ENCODE results near the gene DNAJC22.
"Not testable (repeated sequence)": the region's sequence is repeated elsewhere in the genome, so short reads cannot be mapped to it uniquely, and the experiment has no call there.

DNAJC22 gene

GRCh38 chr12:49309386-49309785 is 37.3 kb upstream of the DNAJC22 start:
- ChIA-PET POLR2A (no interaction called here), CTCF (interaction anchor here (0.7 to 1.2 kb wide), 2 partner anchors 10 to 14 kb away, joined by 3 read pairs; no protein-coding TSS in a partner anchor)
- Histone ChIP-seq H3K27me3 (replicated peaks in 2 of 5; ENCODE audit: control insufficient read depth in 4 of 5, insufficient read depth in 5 of 5, low read length in 4 of 5) (peaks cover 0 to 6% (median 2%) of the 10 kb centered on the region in 5 experiments), H3K9me3 (ENCODE audit: control extremely low read depth in 1 of 5, control insufficient read depth in 4 of 5, insufficient read depth in 2 of 5, low read depth in 1 of 5, low read length in 4 of 5) (no peaks in the 10 kb centered on the region), H3K4me1 (ENCODE audit: control extremely low read depth in 1 of 4, control insufficient read depth in 4 of 4, insufficient read depth in 4 of 4, low read length in 3 of 4) (no peaks in the 10 kb centered on the region), H3K36me3 (ENCODE audit: control insufficient read depth in 4 of 4, insufficient read depth in 4 of 4, low read length in 3 of 4) (no peaks in the 10 kb centered on the region), H3K27ac (ENCODE audit: insufficient read depth in 1 of 2, low read depth in 1 of 2, low read length in 2 of 2, poor library complexity in 1 of 2, severe bottlenecking in 2 of 2) (no peak overlapping the region), H3K4me3 (ENCODE audit: control insufficient read depth in 1 of 7, extremely low read depth in 1 of 7, insufficient read depth in 4 of 7, low read depth in 2 of 7, low read length in 6 of 7) (no peak overlapping the region)
- no peak for DNase-seq
- WGBS (ENCODE audit: insufficient coverage): 97% methylated on average over 5 of the region's 7 CpGs

- DNase-seq: not testable (repeated sequence)
These were observed 36.2 kb upstream of the DNAJC22 start for GRCh38 chr12:49310451-49311000.

GRCh38 chr12:49314811-49315210 is 31.9 kb upstream of the DNAJC22 start:
- Histone ChIP-seq H3K4me3 (ENCODE audit: control insufficient read depth in 1 of 7, extremely low read depth in 1 of 7, insufficient read depth in 4 of 7, low read depth in 2 of 7, low read length in 6 of 7) (no peak overlapping the region), H3K9me3 (ENCODE audit: control extremely low read depth in 1 of 5, control insufficient read depth in 4 of 5, insufficient read depth in 2 of 5, low read depth in 1 of 5, low read length in 4 of 5) (no peaks in the 10 kb centered on the region), H3K27ac (ENCODE audit: insufficient read depth in 1 of 2, low read depth in 1 of 2, low read length in 2 of 2, poor library complexity in 1 of 2, severe bottlenecking in 2 of 2) (no peak overlapping the region), H3K27me3 (replicated peaks in 2 of 5; ENCODE audit: control insufficient read depth in 4 of 5, insufficient read depth in 5 of 5, low read length in 4 of 5) (peaks cover 0 to 5% (median 0%) of the 10 kb centered on the region in 5 experiments), H3K4me1 (ENCODE audit: control extremely low read depth in 1 of 4, control insufficient read depth in 4 of 4, insufficient read depth in 4 of 4, low read length in 3 of 4) (no peaks in the 10 kb centered on the region), H3K36me3 (ENCODE audit: control insufficient read depth in 4 of 4, insufficient read depth in 4 of 4, low read length in 3 of 4) (no peaks in the 10 kb centered on the region)
- ChIA-PET POLR2A (no interaction called here), CTCF (interaction anchor here (1.4 kb wide), 1 partner anchor 25 kb away, joined by 4 read pairs; no protein-coding TSS in a partner anchor)
- WGBS (ENCODE audit: insufficient coverage): no CpG with 5 or more reads among the region's 1 CpG
- DNase-seq: no peak

More at GRCh38 chr12:49310451-49311000, 36.2 kb upstream of the DNAJC22 start:
- H3K4me3 ChIP-seq (ENCODE audit: control insufficient read depth in 1 of 7, extremely low read depth in 1 of 7, insufficient read depth in 4 of 7, low read depth in 2 of 7, low read length in 6 of 7); H3K9me3 ChIP-seq (ENCODE audit: control extremely low read depth in 1 of 5, control insufficient read depth in 4 of 5, insufficient read depth in 2 of 5, low read depth in 1 of 5, low read length in 4 of 5); H3K27ac ChIP-seq (ENCODE audit: insufficient read depth in 1 of 2, low read depth in 1 of 2, low read length in 2 of 2, poor library complexity in 1 of 2, severe bottlenecking in 2 of 2); POLR2A ChIA-PET; H3K36me3 ChIP-seq (ENCODE audit: control insufficient read depth in 4 of 4, insufficient read depth in 4 of 4, low read length in 3 of 4); H3K27me3 ChIP-seq (replicated peaks in 2 of 5; ENCODE audit: control insufficient read depth in 4 of 5, insufficient read depth in 5 of 5, low read length in 4 of 5); H3K4me1 ChIP-seq (ENCODE audit: control extremely low read depth in 1 of 4, control insufficient read depth in 4 of 4, insufficient read depth in 4 of 4, low read length in 3 of 4): not testable (repeated sequence)
- WGBS (ENCODE audit: insufficient coverage): no CpG with 5 or more reads among the region's 3 CpGs
- CTCF ChIA-PET: interaction anchor here (1.0 kb wide), 1 partner anchor 21 kb away, joined by 3 read pairs; no protein-coding TSS in a partner anchor

- CTCF ChIA-PET: interaction anchor here (1.7 kb wide), 1 partner anchor 15 kb away, joined by 6 read pairs; no protein-coding TSS in a partner anchor
- H3K27ac ChIP-seq (ENCODE audit: insufficient read depth in 1 of 2, low read depth in 1 of 2, low read length in 2 of 2, poor library complexity in 1 of 2, severe bottlenecking in 2 of 2); DNase-seq; H3K27me3 ChIP-seq (replicated peaks in 2 of 5; ENCODE audit: control insufficient read depth in 4 of 5, insufficient read depth in 5 of 5, low read length in 4 of 5); POLR2A ChIA-PET; H3K4me1 ChIP-seq (ENCODE audit: control extremely low read depth in 1 of 4, control insufficient read depth in 4 of 4, insufficient read depth in 4 of 4, low read length in 3 of 4); H3K9me3 ChIP-seq (ENCODE audit: control extremely low read depth in 1 of 5, control insufficient read depth in 4 of 5, insufficient read depth in 2 of 5, low read depth in 1 of 5, low read length in 4 of 5); H3K4me3 ChIP-seq (ENCODE audit: control insufficient read depth in 1 of 7, extremely low read depth in 1 of 7, insufficient read depth in 4 of 7, low read depth in 2 of 7, low read length in 6 of 7); H3K36me3 ChIP-seq (ENCODE audit: control insufficient read depth in 4 of 4, insufficient read depth in 4 of 4, low read length in 3 of 4): not testable (repeated sequence)
- no CpG with 5 or more reads among the region's 10 CpGs for WGBS (ENCODE audit: insufficient coverage)
These were observed 29.6 kb upstream of the DNAJC22 start for GRCh38 chr12:49317118-49317517.

- POLR2A ChIA-PET; H3K27ac ChIP-seq (ENCODE audit: insufficient read depth in 1 of 2, low read depth in 1 of 2, low read length in 2 of 2, poor library complexity in 1 of 2, severe bottlenecking in 2 of 2): not testable (repeated sequence)
- 95% methylated on average over 7 of the region's 9 CpGs for WGBS (ENCODE audit: insufficient coverage)
These were observed 26.1 kb upstream of the DNAJC22 start for GRCh38 chr12:49320411-49321103.

DNA sequence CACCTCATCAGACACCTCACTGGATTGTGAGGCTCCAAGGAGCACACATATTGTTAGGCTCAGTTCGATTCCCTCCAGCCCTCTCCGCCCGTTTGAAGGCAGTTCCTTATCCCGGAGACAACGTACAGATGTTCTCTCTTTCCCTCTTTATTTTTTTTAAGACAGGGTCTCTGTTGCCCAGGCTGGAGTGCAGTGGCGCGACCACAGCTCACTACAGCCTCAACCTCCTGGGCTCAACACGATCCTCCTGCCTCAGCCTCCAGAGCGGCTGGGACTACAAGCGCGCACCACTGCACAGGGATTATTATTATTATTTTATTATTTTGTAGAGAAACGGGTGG is 24.4 kb upstream of the DNAJC22 start:
- ChIA-PET CTCF (interaction anchor here (0.7 to 2.9 kb wide), 7 partner anchors 9 to 36 kb away, joined by 3 to 18 read pairs (median 4); partner anchors contain the start of gene C1QL4), POLR2A (no interaction called here)
- WGBS (ENCODE audit: insufficient coverage): 67% methylated on average over 7 of the region's 12 CpGs
- Histone ChIP-seq H3K4me1 (ENCODE audit: control extremely low read depth in 1 of 4, control insufficient read depth in 4 of 4, insufficient read depth in 4 of 4, low read length in 3 of 4) (peaks cover 5 to 20% (median 17%) of the 10 kb centered on the region in 4 experiments), H3K27me3 (replicated peaks in 2 of 5; ENCODE audit: control insufficient read depth in 4 of 5, insufficient read depth in 5 of 5, low read length in 4 of 5) (peaks cover 0 to 4% (median 0%) of the 10 kb centered on the region in 5 experiments), H3K9me3 (ENCODE audit: control extremely low read depth in 1 of 5, control insufficient read depth in 4 of 5, insufficient read depth in 2 of 5, low read depth in 1 of 5, low read length in 4 of 5) (no peaks in the 10 kb centered on the region), H3K36me3 (ENCODE audit: control insufficient read depth in 4 of 4, insufficient read depth in 4 of 4, low read length in 3 of 4) (peaks cover 2 to 21% (median 8%) of the 10 kb centered on the region in 4 experiments), H3K27ac (ENCODE audit: insufficient read depth in 1 of 2, low read depth in 1 of 2, low read length in 2 of 2, poor library complexity in 1 of 2, severe bottlenecking in 2 of 2) (peak overlapping the region in 1 of 2 experiments; percentile 79), H3K4me3 (ENCODE audit: control insufficient read depth in 1 of 7, extremely low read depth in 1 of 7, insufficient read depth in 4 of 7, low read depth in 2 of 7, low read length in 6 of 7) (peak overlapping the region; percentile 63 to 92 (median 83))
- no peak for DNase-seq

More at GRCh38 chr12:49320411-49321103, 26.1 kb upstream of the DNAJC22 start:
- not testable (repeated sequence) for H3K36me3 ChIP-seq (ENCODE audit: control insufficient read depth in 4 of 4, insufficient read depth in 4 of 4, low read length in 3 of 4); H3K9me3 ChIP-seq (ENCODE audit: control extremely low read depth in 1 of 5, control insufficient read depth in 4 of 5, insufficient read depth in 2 of 5, low read depth in 1 of 5, low read length in 4 of 5); H3K4me3 ChIP-seq (ENCODE audit: control insufficient read depth in 1 of 7, extremely low read depth in 1 of 7, insufficient read depth in 4 of 7, low read depth in 2 of 7, low read length in 6 of 7); H3K27me3 ChIP-seq (replicated peaks in 2 of 5; ENCODE audit: control insufficient read depth in 4 of 5, insufficient read depth in 5 of 5, low read length in 4 of 5); DNase-seq
- H3K4me1 ChIP-seq (ENCODE audit: control extremely low read depth in 1 of 4, control insufficient read depth in 4 of 4, insufficient read depth in 4 of 4, low read length in 3 of 4): peaks cover 5 to 20% (median 17%) of the 10 kb centered on the region in 4 experiments
- CTCF ChIA-PET: interaction anchor here (0.8 to 2.6 kb wide), 3 partner anchors 11 to 22 kb away, joined by 3 to 8 read pairs (median 4); no protein-coding TSS in a partner anchor
